HAP-1 (cell line): ENCODE results near the gene PIWIL4.
A peak's percentile ranks its signal among the peaks of the same experiment; 100 is the strongest.

Experiments
- DNase-seq, 2 experiments: peaks; one replicate each; pipeline ENCODE4 v3.0.0-alpha.2; 2016 to 2020; ENCODE audit warnings: low spot score in 2 of 2
- H3K27me3 ChIP-seq: fragments of 250-450 bp; sonication (Bioruptor Pico); 2 replicates; pipeline ENCODE4 v1.5.1; 2020; ENCODE audit warnings: low read depth, mild to moderate bottlenecking, moderate library complexity
- H3K36me3 ChIP-seq: fragments of 250-450 bp; sonication (Bioruptor Pico); replicated peaks from 2 replicates; pipeline ENCODE4 v1.5.1; 2020; ENCODE audit warnings: mild to moderate bottlenecking
- H3K4me1 ChIP-seq: fragments of 250-450 bp; sonication (Bioruptor Pico); 2 replicates; pipeline ENCODE4 v1.5.1; 2020; ENCODE audit warnings: mild to moderate bottlenecking
- H3K4me3 ChIP-seq: fragments of 250-450 bp; sonication (Bioruptor Pico); 2 replicates; pipeline ENCODE4 v1.5.1; 2020; ENCODE audit warnings: mild to moderate bottlenecking, moderate library complexity
- H3K9me3 ChIP-seq: fragments of 250-450 bp; sonication (Bioruptor Pico); 2 replicates; pipeline ENCODE4 v1.5.1; 2020; ENCODE audit warnings: mild to moderate bottlenecking, moderate library complexity
- in situ Hi-C: fragments of 300-500 bp; cut with MboI; formaldehyde crosslinking; loops from 3 replicates; pipeline ENCODE4 v1.14.3; 2020; ENCODE audit warnings: low sequenced_read_pairs, inconsistent platforms, mixed read lengths

Gene PIWIL4

DNA sequence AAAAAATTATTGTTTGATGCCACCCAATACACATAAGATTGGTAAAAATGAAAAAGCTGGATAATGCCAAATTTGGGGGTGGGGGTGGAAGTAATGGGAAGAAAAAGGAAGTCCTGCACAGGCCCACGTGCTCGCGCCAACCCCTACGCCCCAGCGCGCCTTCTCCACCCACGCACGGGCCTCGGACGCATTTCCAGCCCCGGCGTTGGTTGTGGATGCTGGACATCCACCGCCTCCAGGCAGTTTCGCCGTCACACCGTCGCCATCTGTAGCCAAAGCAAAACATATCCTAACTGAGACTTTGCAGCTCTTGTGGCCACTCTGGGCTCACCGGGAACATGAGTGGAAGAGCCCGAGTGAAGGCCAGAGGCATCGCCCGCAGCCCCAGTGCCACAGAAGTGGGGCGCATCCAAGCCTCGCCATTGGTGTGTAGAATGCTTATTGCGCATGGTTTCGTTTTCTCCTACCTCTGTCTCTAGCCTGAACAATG is at the start of gene PIWIL4:
TSS of gene PIWIL4 (plus strand) at position 188 of the 490 bp plus-strand sequence. CDS start at position 339, 151 bp downstream.
- Histone ChIP-seq H3K4me3 (no peak within 1 kb of the TSS), H3K4me1 (no peaks in the 10 kb centered on the region), H3K27me3 (no peaks in the 10 kb centered on the region), H3K9me3 (no peaks in the 10 kb centered on the region), H3K36me3 (no peaks in the 10 kb centered on the region)
- no peak for DNase-seq
- in situ Hi-C loops: no loop called here

GRCh38 chr11:94518300-94518699 is 48.9 kb upstream of the PIWIL4 start:
- Histone ChIP-seq H3K27me3 (peaks cover 18% of the 10 kb centered on the region), H3K9me3 (no peaks in the 10 kb centered on the region), H3K4me1 (no peaks in the 10 kb centered on the region), H3K36me3 (no peaks in the 10 kb centered on the region), H3K4me3 (no peak overlapping the region)
- in situ Hi-C loops: loop anchor here (25.0 kb wide), 1 partner anchor 631 kb away; no protein-coding TSS in a partner anchor
- DNase-seq: no peak

- Histone ChIP-seq H3K9me3 (no peaks in the 10 kb centered on the region), H3K27me3 (peaks cover 18% of the 10 kb centered on the region), H3K36me3 (no peaks in the 10 kb centered on the region), H3K4me3 (no peak overlapping the region), H3K4me1 (no peaks in the 10 kb centered on the region)
- DNase-seq: peak; percentile 28 to 32
- in situ Hi-C loops: loop anchor here (10.0 to 25.0 kb wide), 2 partner anchors 85 to 632 kb away; no protein-coding TSS in a partner anchor
Measured at GRCh38 chr11:94519478-94520084, 47.6 kb upstream of the PIWIL4 start.

GRCh38 chr11:94521684-94522083 is 45.5 kb upstream of the PIWIL4 start:
- Histone ChIP-seq H3K9me3 (no peaks in the 10 kb centered on the region), H3K36me3 (no peaks in the 10 kb centered on the region), H3K4me1 (no peaks in the 10 kb centered on the region), H3K27me3 (peaks cover 13% of the 10 kb centered on the region), H3K4me3 (no peak overlapping the region)
- no peak for DNase-seq
- in situ Hi-C loops: loop anchor here (10.0 to 25.0 kb wide), 2 partner anchors 83 to 634 kb away; no protein-coding TSS in a partner anchor

- H3K9me3 ChIP-seq: no peaks in the 10 kb centered on the region
- no peak overlapping the region for H3K4me3 ChIP-seq
- DNase-seq: no peak
- H3K4me1 ChIP-seq: no peaks in the 10 kb centered on the region
- no peaks in the 10 kb centered on the region for H3K36me3 ChIP-seq
- in situ Hi-C loops: loop anchor here (10.0 to 25.0 kb wide), 2 partner anchors 80 to 637 kb away; no protein-coding TSS in a partner anchor
- peaks cover 12% of the 10 kb centered on the region; the same call in 1 of the 2 replicates for H3K27me3 ChIP-seq
Measured at GRCh38 chr11:94524341-94524740, 42.8 kb upstream of the PIWIL4 start.

DNA sequence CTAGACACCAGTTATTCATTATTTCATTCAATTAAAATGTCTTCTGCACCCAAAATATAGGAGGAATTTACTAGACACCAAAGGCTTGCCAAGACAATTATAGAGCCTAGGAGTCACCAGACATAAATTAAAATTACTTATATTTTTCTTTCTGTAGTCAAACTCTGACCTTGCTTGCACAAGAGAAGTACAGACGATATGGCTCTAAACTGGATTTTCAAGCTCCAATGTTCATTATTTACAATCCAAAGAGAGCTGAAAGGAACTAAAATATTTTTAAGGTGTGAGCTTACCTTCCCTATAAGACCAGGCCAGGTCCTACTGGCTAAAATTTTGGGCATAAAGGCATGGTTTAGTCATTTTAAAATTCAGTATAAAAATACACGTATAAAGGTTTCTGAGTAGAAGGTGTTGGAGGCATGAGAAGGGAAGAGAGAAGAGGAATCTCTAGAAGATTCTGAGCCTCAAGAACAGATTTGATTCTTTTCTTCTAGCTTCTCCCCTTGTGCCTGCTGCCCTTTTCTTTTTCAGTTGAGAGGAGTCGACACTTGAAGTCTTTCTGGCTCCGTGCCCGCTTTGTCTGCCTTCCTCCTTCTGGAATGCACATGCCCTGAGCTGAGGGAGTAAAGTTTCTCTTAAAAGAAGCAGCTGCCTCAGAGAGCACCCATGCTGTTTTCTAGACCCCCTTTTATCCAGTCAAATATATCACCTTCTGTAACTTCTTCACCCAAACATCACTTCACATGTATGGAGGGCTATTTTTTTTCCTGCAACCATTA is 41.4 kb upstream of the PIWIL4 start:
- no peaks in the 10 kb centered on the region for H3K4me1 ChIP-seq
- peak; percentile 18 to 67 for DNase-seq
- no peaks in the 10 kb centered on the region for H3K36me3 ChIP-seq
- in situ Hi-C loops: loop anchor here (10.0 kb wide), 1 partner anchor 79 kb away; no protein-coding TSS in a partner anchor
- H3K27me3 ChIP-seq: peaks cover 12% of the 10 kb centered on the region; the same call in 1 of the 2 replicates
- H3K9me3 ChIP-seq: no peaks in the 10 kb centered on the region
- H3K4me3 ChIP-seq: no peak overlapping the region

GRCh38 chr11:94526645-94527438 is 40.3 kb upstream of the PIWIL4 start:
- Histone ChIP-seq H3K4me3 (no peak overlapping the region), H3K27me3 (peaks cover 12% of the 10 kb centered on the region; the same call in 1 of the 2 replicates), H3K36me3 (no peaks in the 10 kb centered on the region), H3K4me1 (no peaks in the 10 kb centered on the region), H3K9me3 (no peaks in the 10 kb centered on the region)
- DNase-seq: no peak
- in situ Hi-C loops: loop anchor here (10.0 kb wide), 1 partner anchor 78 kb away; no protein-coding TSS in a partner anchor

DNA sequence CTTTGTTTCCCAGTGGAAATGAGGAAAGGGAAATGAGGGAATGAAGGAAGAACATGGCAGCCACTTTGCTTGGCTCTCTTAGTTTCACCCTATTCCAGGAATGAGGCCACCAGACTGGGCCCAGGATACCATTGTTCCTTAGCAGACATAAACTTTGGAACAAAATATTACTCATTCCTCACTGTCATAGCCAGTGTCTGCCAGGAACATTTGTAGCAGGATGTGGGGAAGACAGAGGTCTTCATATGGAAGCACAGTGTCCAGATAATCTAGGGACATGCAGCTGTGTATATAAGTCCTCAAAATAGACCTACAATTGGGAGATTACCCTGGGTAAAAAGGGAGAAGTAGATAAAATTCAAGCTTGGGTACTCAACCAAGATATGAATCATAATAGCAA is 38.6 kb upstream of the PIWIL4 start:
- no peaks in the 10 kb centered on the region for H3K4me1 ChIP-seq
- no peaks in the 10 kb centered on the region for H3K9me3 ChIP-seq
- in situ Hi-C loops: loop anchor here (10.0 kb wide), 1 partner anchor 76 kb away; no protein-coding TSS in a partner anchor
- DNase-seq: no peak
- no peaks in the 10 kb centered on the region for H3K36me3 ChIP-seq
- H3K27me3 ChIP-seq: peaks cover 17% of the 10 kb centered on the region
- no peak overlapping the region for H3K4me3 ChIP-seq

DNA sequence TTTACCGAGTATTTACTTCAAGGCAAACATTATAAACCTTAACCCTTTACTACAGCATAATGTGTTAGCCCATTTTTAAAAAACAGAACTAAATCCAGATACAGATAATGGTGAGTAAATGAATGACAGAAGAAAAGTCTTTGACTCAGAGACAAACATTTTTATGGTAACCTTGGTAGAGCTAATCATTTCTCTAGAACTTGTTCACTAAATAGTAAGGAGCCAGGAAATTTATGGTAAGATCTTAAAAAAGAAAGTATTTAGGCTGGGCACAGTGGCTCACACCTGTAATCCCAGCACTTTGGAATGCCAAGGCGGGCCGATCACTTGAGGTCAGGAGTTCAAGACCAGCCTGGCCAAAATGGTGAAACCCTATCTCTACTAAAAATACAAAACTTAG is 35.0 kb upstream of the PIWIL4 start:
- in situ Hi-C loops: no loop called here

DNA sequence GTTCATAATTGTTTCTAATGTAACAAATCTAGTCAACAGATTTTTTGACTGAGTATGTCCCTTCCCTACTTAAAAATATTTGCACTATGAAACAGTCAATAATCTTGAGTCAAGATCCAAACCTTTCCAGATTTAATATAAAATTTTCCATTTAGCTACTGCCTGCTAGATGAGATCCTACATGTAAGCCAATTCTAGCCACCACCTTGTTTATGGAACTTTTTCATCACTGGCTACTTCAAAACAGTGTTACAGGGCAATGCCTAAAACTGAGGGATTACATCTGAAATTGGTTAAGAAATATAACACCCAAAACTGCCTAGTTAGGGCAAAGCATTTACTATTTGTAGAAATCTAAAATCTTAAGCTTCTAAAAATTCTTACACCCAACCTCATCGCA is 34.0 kb upstream of the PIWIL4 start:
- H3K27me3 ChIP-seq: peaks cover 16% of the 10 kb centered on the region
- no peak for DNase-seq
- H3K9me3 ChIP-seq: no peaks in the 10 kb centered on the region
- no peak overlapping the region for H3K4me3 ChIP-seq
- no peaks in the 10 kb centered on the region for H3K36me3 ChIP-seq
- in situ Hi-C loops: no loop called here
- no peaks in the 10 kb centered on the region for H3K4me1 ChIP-seq

More for the DNA sequence above, 35.0 kb upstream of the PIWIL4 start:
- no peak for DNase-seq
- H3K9me3 ChIP-seq: no peaks in the 10 kb centered on the region
- H3K27me3 ChIP-seq: peaks cover 17% of the 10 kb centered on the region
- H3K36me3 ChIP-seq: no peaks in the 10 kb centered on the region
- no peaks in the 10 kb centered on the region for H3K4me1 ChIP-seq
- H3K4me3 ChIP-seq: no peak overlapping the region

GRCh38 chr11:94533696-94534630 is 33.2 kb upstream of the PIWIL4 start:
- H3K4me1 ChIP-seq: no peaks in the 10 kb centered on the region
- H3K9me3 ChIP-seq: no peaks in the 10 kb centered on the region
- H3K36me3 ChIP-seq: no peaks in the 10 kb centered on the region
- H3K27me3 ChIP-seq: peaks cover 16% of the 10 kb centered on the region
- DNase-seq: no peak
- H3K4me3 ChIP-seq: no peak overlapping the region
- in situ Hi-C loops: no loop called here

DNA sequence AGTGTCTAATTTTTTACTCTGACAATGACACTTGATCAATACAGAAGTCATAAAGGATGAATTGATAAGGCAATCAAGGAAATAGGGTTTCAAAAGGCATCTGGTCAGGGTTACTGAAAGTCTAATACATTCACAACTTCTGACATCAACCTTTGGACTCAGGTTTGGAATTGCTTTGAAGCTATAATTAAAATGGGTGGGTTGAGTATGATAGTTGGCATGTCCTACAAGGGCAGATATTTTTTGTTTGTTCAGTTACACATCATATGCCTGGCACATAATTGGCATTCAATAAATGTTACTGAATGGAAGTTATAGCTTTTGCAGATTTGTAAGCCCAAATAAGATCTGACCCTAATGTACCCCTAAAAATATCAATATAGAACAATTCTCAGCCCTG is 30.8 kb upstream of the PIWIL4 start:
- H3K27me3 ChIP-seq: peaks cover 16% of the 10 kb centered on the region
- H3K4me3 ChIP-seq: no peak overlapping the region
- no peaks in the 10 kb centered on the region for H3K36me3 ChIP-seq
- in situ Hi-C loops: no loop called here
- no peak for DNase-seq
- no peaks in the 10 kb centered on the region for H3K9me3 ChIP-seq
- H3K4me1 ChIP-seq: no peaks in the 10 kb centered on the region
